ENCODE data around the gene NIT2. TPM values are rescaled to one million over a fixed set of nuclear protein-coding genes. Genes with fewer than 3 reads are reported as not detected.

NIT2 gene
- total and polyA plus RNA-seq, 9 of the 15 experiments (the other 6 are each of a cell fraction or from before 2014, with no cell fraction given): 11.4 to 62.2 (median 22.1) TPM

DNA sequence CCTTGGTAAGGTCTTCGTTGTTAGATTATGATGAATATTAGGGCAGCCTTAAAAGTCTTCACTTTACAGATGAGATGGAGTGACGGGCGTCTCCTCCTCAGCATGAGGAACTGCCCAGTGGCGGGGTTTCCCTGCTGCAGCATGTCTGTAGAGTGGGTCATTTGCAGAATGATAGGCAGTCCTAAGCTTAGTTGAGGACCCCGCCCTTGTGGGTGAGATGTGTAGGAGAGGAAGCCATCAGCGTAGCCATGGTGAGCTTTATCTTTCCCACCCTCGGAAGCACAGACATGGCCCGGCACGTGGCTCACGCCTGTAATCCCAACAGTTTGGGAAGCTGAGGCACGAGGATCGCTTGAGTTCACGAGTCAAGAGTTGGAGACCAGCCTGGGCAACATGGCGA lies 877 bp downstream of the NIT2 start (continued):
- TF ChIP-seq SMARCB1 (IDR thresholded peaks at IDR 0.05; ENCODE audit: insufficient read length, low read depth) (no peak), JUN (IDR thresholded peaks at IDR 0.05; ENCODE audit: borderline replicate concordance, low read depth, low read length) (0 out of 2 replicates have a peak, but pooled peaks have one; percentile 9), JUN (CRISPR knock-in tag; IDR thresholded peaks at IDR 0.05; ENCODE audit: borderline replicate concordance) (no peak), BRCA1 (IDR thresholded peaks at IDR 0.05) (no peak), BRCA1 (CRISPR knock-in tag; IDR thresholded peaks at IDR 0.05) (no peak), HNRNPL (IDR thresholded peaks at IDR 0.05; ENCODE audit: low read depth, low read length) (no peak), SAFB (IDR thresholded peaks at IDR 0.05; ENCODE audit: borderline replicate concordance, low read depth, low read length) (no peak), FOXM1 (IDR thresholded peaks at IDR 0.05; ENCODE audit: low read depth) (no peak), FOXM1 (CRISPR knock-in tag; IDR thresholded peaks at IDR 0.05; ENCODE audit: low read depth) (no peak), ARNT (IDR thresholded peaks at IDR 0.05) (0 out of 4 replicates have a peak, but pooled peaks of 1 of the 2 experiments have one; percentile 44), MIER1 (IDR thresholded peaks at IDR 0.05; ENCODE audit: low read depth) (no peak), ZBTB1 (CRISPR knock-in tag; IDR thresholded peaks at IDR 0.05; ENCODE audit: borderline replicate concordance, low read depth) (no peak), TCF7L2 (IDR thresholded peaks at IDR 0.05; ENCODE audit: low read depth, low read length) (no peak), SMC3 (conservative IDR thresholded peaks at IDR 0.05; ENCODE audit: insufficient read depth, low read depth, low read length) (no peak), POLR2G (IDR thresholded peaks at IDR 0.05; ENCODE audit: low read depth, low read length) (no peak), ELF2 (CRISPR knock-in tag; IDR thresholded peaks at IDR 0.05) (0 out of 2 replicates have a peak, but pooled peaks have one; percentile 32), HDAC2 (IDR thresholded peaks at IDR 0.05) (peak; percentile 26; the same call in 1 of the 2 replicates), EP400 (IDR thresholded peaks at IDR 0.05) (peak; percentile 55; the same call in 1 of the 2 replicates), MXI1 (IDR thresholded peaks at IDR 0.05; ENCODE audit: low read depth, low read length) (peak; percentile 61; the same call in 1 of the 2 replicates)
- TF ChIP-seq, protein P1, sequence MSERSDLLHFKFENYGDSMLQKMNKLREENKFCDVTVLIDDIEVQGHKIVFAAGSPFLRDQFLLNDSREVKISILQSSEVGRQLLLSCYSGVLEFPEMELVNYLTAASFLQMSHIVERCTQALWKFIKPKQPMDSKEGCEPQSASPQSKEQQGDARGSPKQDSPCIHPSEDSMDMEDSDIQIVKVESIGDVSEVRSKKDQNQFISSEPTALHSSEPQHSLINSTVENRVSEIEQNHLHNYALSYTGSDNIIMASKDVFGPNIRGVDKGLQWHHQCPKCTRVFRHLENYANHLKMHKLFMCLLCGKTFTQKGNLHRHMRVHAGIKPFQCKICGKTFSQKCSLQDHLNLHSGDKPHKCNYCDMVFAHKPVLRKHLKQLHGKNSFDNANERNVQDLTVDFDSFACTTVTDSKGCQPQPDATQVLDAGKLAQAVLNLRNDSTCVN (CRISPR knock-in tag; IDR thresholded peaks at IDR 0.05): no peak
- TF ChIP-seq, protein P2, sequence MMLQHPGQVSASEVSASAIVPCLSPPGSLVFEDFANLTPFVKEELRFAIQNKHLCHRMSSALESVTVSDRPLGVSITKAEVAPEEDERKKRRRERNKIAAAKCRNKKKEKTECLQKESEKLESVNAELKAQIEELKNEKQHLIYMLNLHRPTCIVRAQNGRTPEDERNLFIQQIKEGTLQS (IDR thresholded peaks at IDR 0.05): no peak
- TF ChIP-seq, protein P2 (CRISPR knock-in tag; conservative IDR thresholded peaks at IDR 0.05): no peak
- TF ChIP-seq, protein P3, sequence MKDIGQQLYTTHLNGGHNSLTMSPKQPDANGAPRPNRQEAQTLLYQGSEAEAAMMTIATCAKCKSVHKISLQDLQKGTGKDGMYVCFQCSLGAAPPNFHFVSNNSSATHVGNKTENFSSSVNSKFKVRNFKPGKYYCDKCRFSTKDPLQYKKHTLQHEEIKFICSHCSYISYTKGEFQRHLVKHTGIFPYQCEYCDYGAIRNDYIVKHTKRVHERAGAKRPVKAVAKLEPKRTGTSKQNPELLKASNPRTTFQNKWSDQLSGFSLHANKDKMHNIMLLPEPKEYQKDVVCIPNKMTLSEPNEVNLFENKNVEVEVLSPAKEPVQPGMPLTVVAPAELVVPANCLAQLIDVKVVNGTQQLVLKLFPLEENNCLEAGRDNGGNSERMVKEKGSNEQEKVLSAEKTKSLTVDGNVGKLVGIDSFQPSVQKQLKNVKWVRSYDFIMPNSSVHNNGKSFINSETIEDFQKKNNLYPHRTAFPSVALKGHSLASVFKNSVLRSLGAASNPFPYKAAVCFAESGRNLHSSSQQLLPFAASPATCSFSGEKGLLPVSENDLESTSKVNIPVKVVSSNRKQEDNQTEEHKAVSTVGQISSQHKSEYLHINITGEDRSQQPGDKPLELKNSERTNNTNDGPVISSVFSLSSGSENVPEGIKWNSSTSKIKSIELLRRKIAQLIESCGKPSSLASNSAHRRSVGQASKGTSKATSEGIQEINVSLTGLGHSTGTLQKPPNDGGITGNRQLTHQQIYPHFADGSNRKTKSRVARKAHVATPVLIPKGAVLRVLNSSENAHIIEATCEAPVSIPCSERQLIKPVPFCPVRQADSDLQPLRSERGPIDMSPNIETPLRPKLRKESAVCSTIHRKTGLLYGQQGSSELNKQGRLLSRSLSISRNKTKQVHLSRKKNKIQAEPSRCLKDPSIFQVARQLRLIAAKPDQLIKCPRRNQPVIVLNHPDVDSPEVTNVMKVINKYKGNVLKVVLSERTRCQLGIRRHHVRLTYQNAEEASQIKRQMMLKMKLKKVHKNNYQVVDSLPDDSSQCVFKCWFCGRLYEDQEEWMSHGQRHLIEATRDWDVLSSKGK (CRISPR knock-in tag; IDR thresholded peaks at IDR 0.05): no peak
- TF ChIP-seq, protein P4, sequence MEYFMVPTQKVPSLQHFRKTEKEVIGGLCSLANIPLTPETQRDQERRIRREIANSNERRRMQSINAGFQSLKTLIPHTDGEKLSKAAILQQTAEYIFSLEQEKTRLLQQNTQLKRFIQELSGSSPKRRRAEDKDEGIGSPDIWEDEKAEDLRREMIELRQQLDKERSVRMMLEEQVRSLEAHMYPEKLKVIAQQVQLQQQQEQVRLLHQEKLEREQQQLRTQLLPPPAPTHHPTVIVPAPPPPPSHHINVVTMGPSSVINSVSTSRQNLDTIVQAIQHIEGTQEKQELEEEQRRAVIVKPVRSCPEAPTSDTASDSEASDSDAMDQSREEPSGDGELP (CRISPR knock-in tag; IDR thresholded peaks at IDR 0.05; ENCODE audit: borderline replicate concordance): no peak; the same call in 1 of the 2 replicates
